Epithelial cell of prostate (primary cell): ENCODE measurements around the gene DMRT1.
"Not testable (repeated sequence)": the region's sequence is repeated elsewhere in the genome, so short reads cannot be mapped to it uniquely, and the experiment has no call there.

Source experiments
- DNase-seq: peaks from one replicate; pipeline ENCODE4 v3.0.0-alpha.2; 2011; ENCODE audit warnings: low read depth, low spot score
- H3K27ac ChIP-seq: fragments of 450-650 bp; 2 replicates; pipeline ENCODE4 v1.5.1; 2017; ENCODE audit warnings: mild to moderate bottlenecking

DMRT1 gene

GRCh38 chr9:981491-981898, 140.0 kb downstream of the DMRT1 start:
- H3K27ac ChIP-seq, result no peak overlapping the region
- DNase-seq, result no peak

DNA sequence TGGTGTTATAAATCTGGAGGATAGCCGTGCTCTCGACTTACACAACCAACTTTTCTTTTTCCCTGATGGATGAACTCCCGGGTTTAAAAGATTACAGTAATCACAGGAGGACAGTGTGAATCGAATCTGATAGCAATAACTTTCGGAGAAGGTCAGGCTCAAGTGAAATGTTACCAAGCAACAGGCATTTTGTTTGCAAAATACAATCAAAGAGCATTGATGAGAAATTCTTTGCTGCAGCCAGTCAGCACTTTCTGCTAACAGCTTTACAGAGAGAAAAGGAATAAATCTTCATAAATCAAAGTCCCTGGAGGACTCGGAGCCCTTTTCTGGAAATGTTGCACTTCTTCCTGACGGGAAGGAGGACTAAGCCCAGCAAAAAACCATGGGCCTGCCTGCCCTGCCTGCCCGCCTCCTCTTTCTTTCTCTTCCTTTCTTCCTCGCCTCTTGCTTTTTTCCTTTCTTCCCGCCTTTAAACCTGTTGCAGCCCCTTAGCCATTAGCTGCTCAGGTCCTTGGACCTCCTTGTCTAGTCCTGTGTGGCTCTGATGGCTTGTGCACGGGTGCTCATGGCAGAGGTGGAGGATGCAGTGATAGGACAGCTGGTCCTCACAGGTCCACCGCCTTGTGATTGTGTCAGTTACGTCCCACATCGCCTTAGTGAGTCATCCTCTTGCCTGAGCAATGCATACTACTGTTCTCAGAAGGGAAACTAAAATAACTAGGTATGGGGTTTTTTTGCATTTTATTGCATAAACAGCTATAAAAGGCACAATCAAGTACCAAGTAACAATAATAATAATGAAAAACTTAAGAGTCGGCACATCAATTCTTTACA, 141.1 kb downstream of the DMRT1 start:
- no peak for DNase-seq
- no peak overlapping the region for H3K27ac ChIP-seq

DNA sequence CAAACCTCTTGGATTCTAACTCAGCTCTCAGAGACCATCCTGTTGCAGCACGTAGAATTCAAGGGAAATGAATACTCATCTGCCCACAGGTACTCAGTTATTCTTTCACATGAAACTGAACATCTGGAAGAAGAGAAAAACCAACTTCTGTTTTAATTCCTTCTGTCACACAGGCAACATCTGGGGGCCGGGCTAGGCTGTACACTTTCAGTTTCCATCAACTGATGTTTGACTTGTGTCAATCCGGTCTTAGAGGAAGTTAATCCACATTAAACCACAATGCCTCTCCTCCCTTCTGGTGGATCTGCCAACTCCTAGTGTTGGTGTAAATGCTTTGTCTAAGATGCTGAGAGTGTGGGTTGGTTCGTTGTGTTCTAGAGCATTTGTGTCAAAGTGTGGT, 152.5 kb downstream of the DMRT1 start:
- no peak overlapping the region for H3K27ac ChIP-seq
- no peak for DNase-seq

- DNase-seq, result no peak
- no peak overlapping the region for H3K27ac ChIP-seq
Observed at GRCh38 chr9:995192-995591, 153.7 kb downstream of the DMRT1 start.

GRCh38 chr9:995781-996180, 154.3 kb downstream of the DMRT1 start:
- peak; percentile 10 for DNase-seq
- no peak overlapping the region for H3K27ac ChIP-seq

DNA sequence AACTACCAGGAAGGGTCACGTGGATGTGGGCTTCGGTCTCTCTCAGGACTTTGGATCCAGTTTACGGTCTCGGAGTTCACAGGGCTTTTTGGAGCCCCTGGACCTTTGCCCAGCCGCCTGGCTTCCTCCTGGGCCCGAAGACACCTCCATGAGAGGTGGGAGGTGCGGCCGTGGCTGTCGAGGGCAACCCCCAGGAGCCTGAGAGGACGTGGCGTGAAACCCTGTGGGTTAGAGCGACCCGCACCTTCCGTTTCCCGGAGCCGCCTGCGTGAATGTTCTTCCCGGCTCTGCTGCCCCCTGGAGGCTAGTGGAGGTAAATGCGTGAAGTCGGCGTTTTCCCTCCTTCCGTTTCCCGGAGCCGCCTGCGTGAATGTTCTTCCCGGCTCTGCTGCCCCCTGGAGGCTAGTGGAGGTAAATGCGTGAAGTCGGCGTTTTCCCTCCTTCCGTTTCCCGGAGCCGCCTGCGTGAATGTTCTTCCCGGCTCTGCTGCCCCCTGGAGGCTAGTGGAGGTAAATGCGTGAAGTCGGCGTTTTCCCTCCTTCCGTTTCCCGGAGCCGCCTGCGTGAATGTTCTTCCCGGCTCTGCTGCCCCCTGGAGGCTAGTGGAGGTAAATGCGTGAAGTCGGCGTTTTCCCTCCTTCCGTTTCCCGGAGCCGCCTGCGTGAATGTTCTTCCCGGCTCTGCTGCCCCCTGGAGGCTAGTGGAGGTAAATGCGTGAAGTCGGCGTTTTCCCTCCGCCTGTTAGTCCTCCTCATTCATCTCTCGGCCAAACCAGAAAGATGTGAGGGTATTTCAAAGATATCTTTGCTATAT, 157.0 kb downstream of the DMRT1 start:
- not testable (repeated sequence) for H3K27ac ChIP-seq, DNase-seq

DNA sequence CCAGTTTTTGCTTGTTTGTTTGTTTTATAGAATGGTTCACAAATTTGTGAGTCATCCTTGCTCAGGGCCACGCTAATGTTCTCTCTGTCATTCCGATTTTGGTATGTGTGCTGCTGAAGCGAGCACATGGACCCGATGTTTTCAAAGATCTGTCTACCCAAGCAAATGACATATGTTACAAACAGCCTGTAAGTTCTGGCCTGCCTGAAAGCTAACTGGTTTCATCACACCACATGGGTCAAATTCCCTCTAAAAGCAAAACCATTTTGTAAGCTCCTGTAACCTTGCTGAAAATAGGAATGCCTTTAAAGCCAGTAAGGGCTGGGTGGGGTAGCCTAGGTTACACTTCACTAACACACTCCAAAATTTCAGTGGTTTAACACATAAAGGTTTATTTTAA, 160.3 kb downstream of the DMRT1 start:
- no peak overlapping the region for H3K27ac ChIP-seq
- no peak for DNase-seq

GRCh38 chr9:1002678-1003077, 161.2 kb downstream of the DMRT1 start:
- DNase-seq, result no peak
- H3K27ac ChIP-seq, result no peak overlapping the region

DNA sequence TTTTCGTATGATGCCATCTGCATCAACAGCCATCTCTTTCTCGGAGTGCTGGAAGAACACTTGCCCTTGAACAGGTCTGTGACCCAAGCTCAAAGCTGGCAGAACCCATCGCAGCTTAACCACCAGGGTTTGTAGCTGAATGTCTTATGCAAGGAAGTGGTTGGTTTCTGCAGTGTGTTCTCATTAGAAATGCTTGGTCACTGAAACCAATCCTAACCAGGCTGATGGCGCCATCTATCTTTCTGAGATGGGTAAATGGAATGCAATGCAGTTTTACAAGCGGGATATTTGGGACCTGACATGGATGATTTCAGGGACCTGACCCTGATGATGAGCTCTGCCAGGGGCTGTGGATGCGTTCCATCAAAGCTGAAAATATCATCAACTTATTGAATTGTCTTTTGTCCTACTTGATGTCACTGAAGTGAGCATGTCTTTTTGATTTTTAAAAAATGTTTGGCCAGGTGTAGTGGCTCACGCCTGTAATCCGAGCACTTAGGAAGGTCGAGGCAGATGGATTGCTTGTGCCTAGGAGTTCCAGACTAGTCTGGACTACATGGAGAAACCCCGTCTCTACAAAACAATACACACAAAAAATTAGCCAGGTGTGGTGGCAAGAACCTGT, 163.7 kb downstream of the DMRT1 start:
- H3K27ac ChIP-seq, result no peak overlapping the region
- DNase-seq, result peak; percentile 14

DNA sequence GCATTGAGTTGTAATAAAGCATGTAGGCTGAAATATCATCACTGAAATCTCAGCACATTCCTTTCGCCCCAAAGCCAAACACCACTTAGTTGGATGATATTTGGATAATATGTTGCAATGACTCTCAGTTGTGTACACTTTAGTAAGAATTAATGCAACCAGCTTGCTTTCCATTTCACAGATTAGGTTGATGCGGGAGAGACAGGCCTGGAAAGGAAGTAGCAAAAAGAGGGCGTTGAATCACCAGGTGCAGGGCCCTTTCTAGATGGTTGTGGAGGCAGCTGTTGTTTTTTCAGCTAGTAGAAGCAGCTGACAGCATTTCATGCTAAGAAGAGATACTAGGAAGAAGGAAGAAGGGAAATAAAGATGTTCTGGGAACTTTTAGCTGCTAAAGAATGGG, 165.8 kb downstream of the DMRT1 start:
- H3K27ac ChIP-seq, result no peak overlapping the region
- no peak for DNase-seq

- H3K27ac ChIP-seq, result no peak overlapping the region
- no peak for DNase-seq
Observed at GRCh38 chr9:1008216-1008615, 166.7 kb downstream of the DMRT1 start.

- H3K27ac ChIP-seq, result no peak overlapping the region
- no peak for DNase-seq
Observed at GRCh38 chr9:1009101-1009707, 167.7 kb downstream of the DMRT1 start.

DNA sequence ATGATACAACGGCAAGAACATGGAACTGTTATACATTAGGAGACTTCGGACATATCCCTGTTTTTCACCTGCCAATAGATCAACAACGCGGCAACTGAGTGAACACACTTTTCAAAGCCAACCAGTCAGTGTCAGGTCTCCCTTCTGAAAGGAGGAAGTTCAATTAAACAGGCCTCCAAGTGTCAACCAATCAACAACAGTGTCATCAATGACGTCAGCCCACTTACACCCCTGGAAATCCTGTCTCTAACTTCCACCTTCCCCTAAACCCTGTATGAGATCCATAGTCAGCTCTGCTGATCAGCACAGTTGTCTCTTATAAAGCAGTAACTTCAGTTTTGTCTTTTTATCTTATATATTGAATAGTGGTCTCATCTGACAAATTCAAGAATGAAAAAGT, 171.5 kb downstream of the DMRT1 start:
- DNase-seq, result no peak
- no peak overlapping the region for H3K27ac ChIP-seq

GRCh38 chr9:1014225-1014624, 172.7 kb downstream of the DMRT1 start:
- no peak for DNase-seq

GRCh38 chr9:1014640-1015039, 173.1 kb downstream of the DMRT1 start:
- DNase-seq, result no peak
- H3K27ac ChIP-seq, result no peak overlapping the region

More at GRCh38 chr9:1014225-1014624, 172.7 kb downstream of the DMRT1 start:
- H3K27ac ChIP-seq, result no peak overlapping the region

DNA sequence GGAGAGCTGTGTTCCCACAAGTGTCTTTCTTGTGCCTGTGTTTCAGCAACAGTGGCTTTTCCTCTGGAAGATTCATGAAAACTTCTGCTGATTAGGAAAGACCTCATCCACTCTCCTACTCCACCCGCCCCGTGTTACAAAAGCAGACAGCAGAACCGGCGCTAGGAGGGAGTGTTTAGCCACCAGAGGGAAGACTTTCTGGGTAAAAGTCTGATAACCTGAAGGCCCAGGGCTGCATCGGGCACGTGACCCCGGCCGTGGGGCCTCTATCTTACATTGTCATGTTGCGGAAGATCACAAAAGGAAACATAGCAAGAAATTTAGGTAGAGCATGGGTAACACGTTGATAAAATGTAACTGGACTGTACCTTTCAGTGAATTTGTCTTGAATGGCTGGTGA, 176.6 kb downstream of the DMRT1 start:
- H3K27ac ChIP-seq, result no peak overlapping the region
- DNase-seq, result no peak
